ENCODE data around the gene GDF9. TPM values are rescaled to one million over a fixed set of nuclear protein-coding genes. Genes with fewer than 3 reads are reported as not detected.

GDF9 gene
- total RNA-seq, 1 experiment from 2014 or later: 0.42 TPM

GRCh38 chr5:132866342-132867045, at the start of gene GDF9, which contains the start of gene UQCRQ (continued):
- TF ChIP-seq PREB (CRISPR knock-in tag; IDR thresholded peaks at IDR 0.05; ENCODE audit: borderline replicate concordance): no peak

- DNase-seq (ENCODE audit: low spot score) (no peak), ATAC-seq (no peak)
- H3K27ac Mint-ChIP-seq: no peak overlapping the region
- ChIA-PET CTCF (no interaction called here), POLR2A (no interaction called here)
- peaks cover 3% of the 10 kb centered on the region for H3K4me1 Mint-ChIP-seq
- no peaks in the 10 kb centered on the region for H3K9me3 Mint-ChIP-seq
- H3K4me3 Mint-ChIP-seq: no peak overlapping the region
- H3K27me3 Mint-ChIP-seq (ENCODE audit: low read depth): no peaks in the 10 kb centered on the region
- peaks cover 28% of the 10 kb centered on the region for H3K36me3 Mint-ChIP-seq
- TF ChIP-seq ZNF396 (CRISPR knock-in tag; IDR thresholded peaks at IDR 0.05; ENCODE audit: borderline replicate concordance): no peak
- no peak for TF ChIP-seq CBFB (CRISPR knock-in tag; IDR thresholded peaks at IDR 0.05; ENCODE audit: low read depth)
These were observed 49.4 kb upstream of the GDF9 start for GRCh38 chr5:132915681-132916080.

GRCh38 chr5:132909702-132910101, 43.4 kb upstream of the GDF9 start:
- POLR2A ChIA-PET: no interaction called here
- DNase-seq (ENCODE audit: low spot score): no peak
- TF ChIP-seq TEAD4 (CRISPR knock-in tag; IDR thresholded peaks at IDR 0.05) (no peak), ZNF232 (CRISPR knock-in tag; IDR thresholded peaks at IDR 0.05) (no peak), FOXP4 (CRISPR knock-in tag; IDR thresholded peaks at IDR 0.05) (no peak), E2F1 (CRISPR knock-in tag; IDR thresholded peaks at IDR 0.05) (no peak), ATF2 (CRISPR knock-in tag; IDR thresholded peaks at IDR 0.05; ENCODE audit: borderline replicate concordance, low read depth) (no peak), ZNF121 (CRISPR knock-in tag; IDR thresholded peaks at IDR 0.05) (no peak), HMGA2 (CRISPR knock-in tag; IDR thresholded peaks at IDR 0.05) (no peak), RORB (CRISPR knock-in tag; IDR thresholded peaks at IDR 0.05) (no peak), USF1 (CRISPR knock-in tag; IDR thresholded peaks at IDR 0.05) (no peak), FOXJ3 (CRISPR knock-in tag; IDR thresholded peaks at IDR 0.05; ENCODE audit: borderline replicate concordance) (no peak)
- Mint-ChIP-seq H3K4me3 (no peak overlapping the region), H3K36me3 (peaks cover 7% of the 10 kb centered on the region), H3K27me3 (ENCODE audit: low read depth) (no peaks in the 10 kb centered on the region), H3K9me3 (no peaks in the 10 kb centered on the region), H3K27ac (no peak overlapping the region), H3K4me1 (peaks cover 6% of the 10 kb centered on the region)
- CTCF ChIA-PET: no interaction called here
- ATAC-seq: no peak

GRCh38 chr5:132907161-132907560, 40.9 kb upstream of the GDF9 start:
- Mint-ChIP-seq H3K9me3 (no peaks in the 10 kb centered on the region), H3K27me3 (ENCODE audit: low read depth) (no peaks in the 10 kb centered on the region), H3K36me3 (peaks cover 7% of the 10 kb centered on the region), H3K4me3 (no peak overlapping the region), H3K27ac (no peak overlapping the region), H3K4me1 (peaks cover 6% of the 10 kb centered on the region)
- ChIA-PET POLR2A (no interaction called here), CTCF (interaction anchor here (1.5 kb wide), 1 partner anchor 24 kb away, joined by 4 read pairs; no protein-coding TSS in a partner anchor)
- ATAC-seq (no peak), DNase-seq (ENCODE audit: low spot score) (no peak)
- TF ChIP-seq NFATC4 (CRISPR knock-in tag; IDR thresholded peaks at IDR 0.05): no peak
- TF ChIP-seq IRF1 (CRISPR knock-in tag; IDR thresholded peaks at IDR 0.05): no peak
- TF ChIP-seq E2F4 (CRISPR knock-in tag; IDR thresholded peaks at IDR 0.05; ENCODE audit: borderline replicate concordance, low read depth): no peak
- no peak for TF ChIP-seq ATF3 (CRISPR knock-in tag; conservative IDR thresholded peaks at IDR 0.05)
- TF ChIP-seq ZBTB21 (CRISPR knock-in tag; IDR thresholded peaks at IDR 0.05; ENCODE audit: borderline replicate concordance): no peak
- TF ChIP-seq MXD4 (CRISPR knock-in tag; IDR thresholded peaks at IDR 0.05; ENCODE audit: borderline replicate concordance): no peak
- TF ChIP-seq IRF2 (CRISPR knock-in tag; IDR thresholded peaks at IDR 0.05; ENCODE audit: borderline replicate concordance, low read depth): no peak
